ENCODE results near the gene SLC27A1. TPM values are rescaled to one million over a fixed set of nuclear protein-coding genes. Genes with fewer than 3 reads are reported as not detected.
A peak's percentile ranks its signal among the peaks of the same experiment; 100 is the strongest.

The SLC27A1 gene
- total RNA-seq, 2 experiments from 2014 or later: 1.5 to 2.1 TPM

DNA sequence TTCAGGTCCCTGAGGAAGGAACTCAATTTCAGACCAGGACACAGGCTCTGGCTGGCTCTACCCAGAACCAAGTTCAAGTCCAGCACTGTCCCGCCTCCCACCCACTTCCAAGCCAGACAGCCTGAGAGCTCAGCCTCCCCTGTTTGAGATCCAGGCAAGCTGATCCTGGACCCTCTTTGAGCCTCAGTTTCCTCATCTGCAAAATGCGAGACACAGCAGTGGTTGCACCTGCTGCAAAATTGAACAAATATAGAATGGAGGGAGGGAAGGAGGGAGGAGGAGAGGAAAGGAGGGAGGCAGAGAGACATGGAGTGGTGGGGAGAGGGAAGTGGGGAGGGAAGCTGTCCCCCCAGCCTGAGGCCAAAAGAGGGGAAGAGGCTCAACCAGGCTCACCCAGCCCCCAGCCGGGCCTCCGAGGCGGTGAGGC is 22.6 kb upstream of the SLC27A1 start:
- no peak overlapping the region for H3K4me3 Mint-ChIP-seq
- no peak overlapping the region for H3K27ac Mint-ChIP-seq
- no peaks in the 10 kb centered on the region for H3K9me3 Mint-ChIP-seq (ENCODE audit: low read depth)
- ATAC-seq: no peak
- H3K36me3 Mint-ChIP-seq: no peaks in the 10 kb centered on the region
- no peak for DNase-seq
- CTCF ChIA-PET: interaction anchor here (1.1 to 1.3 kb wide), 4 partner anchors 18 to 126 kb away, joined by 3 to 4 read pairs (median 4); no protein-coding TSS in a partner anchor
- H3K4me1 Mint-ChIP-seq: peaks cover 22% of the 10 kb centered on the region
- peaks cover 17% of the 10 kb centered on the region for H3K27me3 Mint-ChIP-seq

DNA sequence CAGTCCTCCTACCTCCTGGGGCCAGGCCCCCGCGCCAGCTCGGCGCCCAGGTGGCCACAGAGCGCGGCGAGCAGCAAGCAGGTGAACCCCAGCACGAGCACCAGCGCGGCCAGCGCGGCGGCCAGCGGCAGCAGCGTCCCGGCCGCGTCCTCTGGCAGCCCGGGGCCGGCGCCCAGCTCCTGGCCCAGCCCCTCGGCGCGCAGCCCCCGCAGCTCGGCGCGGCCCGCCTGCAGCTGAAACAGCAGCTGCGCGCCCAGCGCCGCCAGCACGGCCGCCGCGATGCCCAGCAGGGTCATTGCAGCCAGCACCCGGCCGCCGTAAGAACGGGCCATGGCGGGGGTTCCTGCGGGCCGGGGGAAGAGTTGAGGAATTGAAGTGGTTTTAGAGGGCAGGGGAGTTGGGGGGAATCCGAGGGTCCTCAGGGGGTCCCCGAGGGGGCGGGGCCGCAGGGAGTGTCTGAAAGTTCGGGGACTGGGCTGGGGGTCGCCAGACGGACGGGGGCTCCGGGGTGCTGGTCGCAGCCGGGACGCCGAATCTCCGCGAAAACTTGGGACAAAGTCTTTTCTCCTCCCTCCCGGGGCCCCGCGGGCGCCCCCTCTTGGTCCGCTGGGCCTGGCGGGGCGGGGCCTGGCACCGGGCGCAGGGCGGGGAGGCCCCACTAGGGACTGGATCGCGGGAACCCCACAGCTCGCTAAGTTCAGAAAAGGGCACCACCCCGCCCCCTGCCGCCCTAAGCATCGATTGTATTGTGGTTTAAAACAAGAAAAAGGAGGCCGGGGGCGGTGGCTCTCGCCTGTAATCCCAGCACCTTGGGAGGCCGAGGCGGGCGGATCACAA is 22.0 kb upstream of the SLC27A1 start, which contains the start of gene TMEM221:
Gene TMEM221 (minus strand): TSS at position 538 of the 837 bp plus-strand sequence. CDS start 206 bp downstream, at position 332.
- Mint-ChIP-seq H3K9me3 (ENCODE audit: low read depth) (no peaks in the 10 kb centered on the region), H3K4me1 (peaks cover 22% of the 10 kb centered on the region), H3K36me3 (no peaks in the 10 kb centered on the region), H3K27ac (no peak within 1 kb of the TSS), H3K4me3 (no peak within 1 kb of the TSS), H3K27me3 (peaks cover 17% of the 10 kb centered on the region)
- CTCF ChIA-PET: interaction anchor here (0.8 to 1.9 kb wide), 8 partner anchors 17 to 126 kb away, joined by 3 to 6 read pairs (median 4); partner anchors contain the start of gene PGLS
- DNase-seq: peak; percentile 59
- peak; percentile 57 for ATAC-seq

DNA sequence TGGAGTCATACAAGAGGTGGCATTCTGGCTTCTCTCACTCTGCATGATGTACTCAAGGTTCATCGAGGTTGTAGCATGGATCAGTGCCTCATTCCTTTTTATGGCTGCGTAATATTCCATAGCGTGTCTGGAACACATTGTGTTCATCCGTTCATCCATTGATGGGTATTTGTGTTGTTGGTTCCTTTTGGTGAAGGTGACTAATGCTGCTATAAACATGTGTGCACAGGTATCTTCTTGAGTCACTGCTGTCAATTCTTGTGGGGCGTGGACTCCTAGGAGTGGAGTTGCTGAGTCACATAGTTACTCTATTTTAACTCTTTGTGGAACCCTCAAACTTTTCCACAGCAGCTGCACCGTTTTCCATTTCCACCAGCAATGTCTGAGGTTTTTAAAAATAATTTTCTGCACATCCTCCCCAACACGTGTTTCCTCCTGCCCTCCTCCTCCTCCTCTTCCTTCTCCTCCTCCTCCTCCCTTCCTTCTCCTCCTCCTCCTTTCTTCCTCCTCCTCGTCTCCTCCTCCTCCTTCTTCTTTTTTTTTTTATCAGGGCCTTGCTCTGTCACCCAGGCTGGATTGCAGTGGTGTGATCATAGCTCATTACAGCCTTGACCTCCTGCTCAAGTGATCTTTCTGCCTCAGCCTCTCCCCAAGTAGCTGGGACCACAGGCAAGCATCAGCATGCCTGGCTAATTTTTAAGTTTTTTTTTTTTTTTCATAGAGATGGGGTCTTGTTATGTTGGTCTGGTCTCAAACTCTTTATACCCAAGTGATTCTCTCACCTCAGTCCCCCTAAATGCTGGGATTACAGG is 19.9 kb upstream of the SLC27A1 start:
- CTCF ChIA-PET: interaction anchor here (0.7 to 1.1 kb wide), 3 partner anchors 9 to 695 kb away, joined by 3 read pairs; no protein-coding TSS in a partner anchor
- Mint-ChIP-seq H3K27ac (no peak overlapping the region), H3K27me3 (peaks cover 33% of the 10 kb centered on the region), H3K4me3 (no peak overlapping the region), H3K4me1 (peaks cover 22% of the 10 kb centered on the region), H3K36me3 (no peaks in the 10 kb centered on the region), H3K9me3 (ENCODE audit: low read depth) (no peaks in the 10 kb centered on the region)
- ATAC-seq (peak; percentile 80), DNase-seq (peak; percentile 75)

DNA sequence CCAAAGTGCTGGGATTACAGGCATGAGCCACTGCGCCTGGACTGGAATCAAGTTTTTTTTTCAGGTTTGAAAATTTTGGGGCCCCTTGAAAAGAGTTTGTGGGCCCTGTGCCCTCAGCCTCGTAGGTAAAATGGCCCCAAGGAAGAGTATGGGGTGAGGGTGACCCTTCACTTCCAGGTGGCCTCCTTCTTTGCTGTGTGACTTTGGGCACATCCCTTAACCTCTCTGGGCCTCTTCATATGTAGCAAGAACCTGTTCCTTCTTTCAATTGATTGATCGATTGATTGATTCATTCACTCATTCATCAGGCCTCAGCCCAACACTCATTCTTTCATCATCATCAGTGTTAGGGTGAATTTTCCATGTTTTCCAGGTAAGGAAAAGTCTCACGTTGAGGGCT is 18.5 kb upstream of the SLC27A1 start:
- Mint-ChIP-seq H3K27me3 (peaks cover 45% of the 10 kb centered on the region), H3K36me3 (no peaks in the 10 kb centered on the region), H3K9me3 (ENCODE audit: low read depth) (no peaks in the 10 kb centered on the region), H3K4me3 (no peak overlapping the region), H3K27ac (no peak overlapping the region), H3K4me1 (peaks cover 22% of the 10 kb centered on the region)
- ATAC-seq (no peak), DNase-seq (no peak)
- CTCF ChIA-PET: interaction anchor here (1.1 to 1.6 kb wide), 3 partner anchors 14 to 122 kb away, joined by 3 to 4 read pairs (median 3); no protein-coding TSS in a partner anchor

DNA sequence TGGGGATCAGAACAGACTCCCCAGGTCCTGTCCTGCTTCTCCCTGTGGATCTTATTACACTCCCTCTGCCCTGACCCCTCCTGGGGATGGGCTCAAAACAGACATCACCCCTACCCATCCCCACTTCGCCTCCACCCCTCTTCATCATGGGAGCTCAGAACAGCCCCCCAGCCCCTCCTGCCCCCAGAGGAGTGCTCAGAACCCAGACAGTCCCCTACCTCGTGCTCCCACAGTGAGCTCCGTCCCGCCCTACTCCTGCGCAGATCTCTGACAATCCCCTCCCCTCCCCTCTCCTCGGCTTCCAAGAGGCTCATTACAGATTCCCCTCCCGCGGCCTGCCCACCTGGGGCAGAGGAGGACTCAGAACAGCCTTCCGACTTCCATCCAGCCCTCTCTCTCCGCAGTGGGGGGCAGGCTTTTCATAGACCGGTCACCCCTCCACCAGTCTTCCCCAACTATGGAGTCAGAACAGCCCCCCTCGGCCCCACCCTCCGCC is 15.7 kb upstream of the SLC27A1 start:
- H3K27me3 Mint-ChIP-seq: peaks cover 45% of the 10 kb centered on the region

DNA sequence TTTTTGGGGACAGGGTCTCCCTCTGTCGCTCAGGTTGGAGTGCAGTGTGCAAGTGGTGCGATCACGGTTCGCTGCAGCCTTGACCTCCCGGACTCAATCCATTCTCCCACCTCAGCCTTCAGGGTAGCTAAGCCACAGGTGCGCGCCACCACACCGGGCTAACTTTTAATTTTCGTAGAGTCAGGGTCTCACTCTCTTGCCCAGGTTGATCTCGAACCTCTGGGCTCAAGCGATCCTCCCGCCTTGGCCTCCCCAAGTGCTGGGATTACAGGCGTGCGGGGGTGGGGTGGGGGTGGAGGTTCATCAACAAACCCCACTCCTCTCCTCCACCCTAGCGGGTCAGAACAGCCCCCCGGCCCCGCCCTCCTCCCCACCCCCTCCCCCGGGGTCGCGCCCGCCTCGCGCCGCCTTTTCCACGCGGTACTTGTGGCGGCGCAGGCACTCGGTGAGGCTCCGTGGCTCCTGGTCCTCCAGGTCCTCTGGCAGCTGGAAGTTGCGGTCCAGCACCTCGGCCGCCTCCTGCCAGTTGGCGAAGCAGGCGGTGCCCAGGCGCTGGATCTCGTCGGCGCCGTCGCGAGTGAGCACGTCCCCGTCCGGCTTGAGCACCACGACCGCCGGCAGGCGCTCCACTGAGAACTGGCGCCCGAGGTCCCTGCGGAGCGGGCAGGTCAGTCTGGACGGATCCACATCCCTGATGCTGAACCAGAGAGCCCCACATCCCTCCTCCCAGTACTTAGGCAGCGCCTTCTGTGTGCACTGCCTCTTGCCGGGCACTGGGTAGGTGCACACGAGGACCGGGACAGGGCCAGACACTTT is 14.8 kb upstream of the SLC27A1 start:
- DNase-seq (no peak), ATAC-seq (no peak)
- no peaks in the 10 kb centered on the region for H3K9me3 Mint-ChIP-seq (ENCODE audit: low read depth)
- peaks cover 38% of the 10 kb centered on the region for H3K27me3 Mint-ChIP-seq
- CTCF ChIA-PET: interaction anchor here (1.1 to 2.1 kb wide), 4 partner anchors 11 to 151 kb away, joined by 3 to 7 read pairs (median 4); no protein-coding TSS in a partner anchor
- H3K4me3 Mint-ChIP-seq: no peak overlapping the region
- H3K27ac Mint-ChIP-seq: no peak overlapping the region
- no peaks in the 10 kb centered on the region for H3K36me3 Mint-ChIP-seq
- H3K4me1 Mint-ChIP-seq: peaks cover 8% of the 10 kb centered on the region

More for the DNA sequence above, 15.7 kb upstream of the SLC27A1 start:
- Mint-ChIP-seq H3K9me3 (ENCODE audit: low read depth) (no peaks in the 10 kb centered on the region), H3K36me3 (no peaks in the 10 kb centered on the region), H3K27ac (no peak overlapping the region), H3K4me1 (peaks cover 16% of the 10 kb centered on the region), H3K4me3 (no peak overlapping the region)
- CTCF ChIA-PET: interaction anchor here (0.7 to 1.4 kb wide), 8 partner anchors 11 to 168 kb away, joined by 3 to 7 read pairs (median 4); no protein-coding TSS in a partner anchor
- ATAC-seq (no peak), DNase-seq (no peak)

DNA sequence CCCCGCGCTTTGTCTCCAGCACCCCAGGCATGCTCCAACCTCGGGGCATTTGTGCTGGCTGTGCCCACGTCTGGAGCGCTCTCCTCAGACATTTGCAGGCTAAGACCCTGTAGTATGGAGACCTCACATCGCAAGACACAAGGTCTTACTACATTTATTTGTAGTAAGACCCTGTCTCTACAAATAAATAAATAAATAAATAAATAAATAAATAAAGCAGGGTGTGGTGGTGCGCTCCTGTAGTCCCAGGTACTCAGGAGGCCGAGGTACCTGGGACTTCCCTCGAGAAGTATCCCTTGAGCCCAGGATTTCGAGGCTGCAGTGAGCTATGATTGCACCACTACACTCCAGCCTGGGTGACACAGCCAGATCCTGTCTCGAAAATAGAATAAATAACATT is 14.2 kb upstream of the SLC27A1 start:
- H3K27ac Mint-ChIP-seq: no peak overlapping the region
- peaks cover 4% of the 10 kb centered on the region for H3K4me1 Mint-ChIP-seq
- CTCF ChIA-PET: interaction anchor here (2.1 kb wide), 1 partner anchor 15 kb away, joined by 6 read pairs; no protein-coding TSS in a partner anchor
- H3K27me3 Mint-ChIP-seq: peaks cover 38% of the 10 kb centered on the region
- H3K36me3 Mint-ChIP-seq: no peaks in the 10 kb centered on the region
- ATAC-seq: no peak
- H3K9me3 Mint-ChIP-seq (ENCODE audit: low read depth): no peaks in the 10 kb centered on the region
- DNase-seq: no peak
- no peak overlapping the region for H3K4me3 Mint-ChIP-seq

DNA sequence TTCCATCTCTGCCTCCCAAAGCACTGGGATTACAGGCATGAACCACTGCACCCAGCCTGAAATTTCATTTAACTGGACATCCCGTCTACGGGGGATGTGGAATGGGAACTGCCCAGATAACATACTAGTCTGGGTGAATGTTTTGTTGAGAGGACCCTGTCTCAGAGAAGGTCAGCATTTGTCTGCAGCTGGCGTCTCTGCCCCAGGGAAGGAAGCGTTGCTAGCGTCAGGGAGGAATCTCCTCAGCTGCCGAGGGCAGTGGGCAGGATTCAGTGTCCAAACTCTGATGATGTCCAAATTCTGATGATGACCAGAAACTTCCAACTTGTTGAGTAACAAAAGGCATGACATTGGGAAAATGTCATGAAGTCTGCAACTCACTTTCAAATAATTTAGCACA is 12.7 kb upstream of the SLC27A1 start:
- Mint-ChIP-seq H3K27me3 (peaks cover 38% of the 10 kb centered on the region), H3K4me1 (no peaks in the 10 kb centered on the region), H3K36me3 (no peaks in the 10 kb centered on the region), H3K4me3 (no peak overlapping the region), H3K27ac (no peak overlapping the region), H3K9me3 (ENCODE audit: low read depth) (no peaks in the 10 kb centered on the region)
- CTCF ChIA-PET: interaction anchor here (2.1 kb wide), 1 partner anchor 16 kb away, joined by 6 read pairs; no protein-coding TSS in a partner anchor
- DNase-seq: no peak
- no peak for ATAC-seq

DNA sequence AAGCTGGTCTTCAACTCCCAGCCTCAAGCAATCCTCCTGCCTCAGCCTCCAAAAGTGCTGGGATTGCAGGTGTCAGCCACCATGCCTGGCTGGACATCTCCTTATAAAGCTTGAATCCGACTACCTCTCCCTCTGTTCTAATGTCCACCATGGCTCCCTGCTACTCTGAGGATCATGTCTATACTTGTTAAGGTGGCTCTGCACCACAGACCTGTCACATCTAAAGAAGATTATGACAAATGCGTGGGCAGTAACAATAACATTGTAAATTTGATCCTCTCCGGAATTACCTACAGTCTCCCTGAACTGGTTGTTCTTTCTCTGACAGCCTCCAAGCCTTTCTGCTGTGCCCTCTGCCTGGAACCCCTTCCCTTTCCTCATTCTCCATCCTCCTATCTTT is 11.4 kb upstream of the SLC27A1 start:
- Mint-ChIP-seq H3K27me3 (peaks cover 32% of the 10 kb centered on the region), H3K27ac (no peak overlapping the region), H3K9me3 (ENCODE audit: low read depth) (no peaks in the 10 kb centered on the region), H3K4me3 (no peak overlapping the region), H3K36me3 (no peaks in the 10 kb centered on the region), H3K4me1 (no peaks in the 10 kb centered on the region)
- CTCF ChIA-PET: interaction anchor here (1.0 to 1.3 kb wide), 3 partner anchors 30 to 114 kb away, joined by 3 read pairs; no protein-coding TSS in a partner anchor
- no peak for ATAC-seq
- DNase-seq: no peak

DNA sequence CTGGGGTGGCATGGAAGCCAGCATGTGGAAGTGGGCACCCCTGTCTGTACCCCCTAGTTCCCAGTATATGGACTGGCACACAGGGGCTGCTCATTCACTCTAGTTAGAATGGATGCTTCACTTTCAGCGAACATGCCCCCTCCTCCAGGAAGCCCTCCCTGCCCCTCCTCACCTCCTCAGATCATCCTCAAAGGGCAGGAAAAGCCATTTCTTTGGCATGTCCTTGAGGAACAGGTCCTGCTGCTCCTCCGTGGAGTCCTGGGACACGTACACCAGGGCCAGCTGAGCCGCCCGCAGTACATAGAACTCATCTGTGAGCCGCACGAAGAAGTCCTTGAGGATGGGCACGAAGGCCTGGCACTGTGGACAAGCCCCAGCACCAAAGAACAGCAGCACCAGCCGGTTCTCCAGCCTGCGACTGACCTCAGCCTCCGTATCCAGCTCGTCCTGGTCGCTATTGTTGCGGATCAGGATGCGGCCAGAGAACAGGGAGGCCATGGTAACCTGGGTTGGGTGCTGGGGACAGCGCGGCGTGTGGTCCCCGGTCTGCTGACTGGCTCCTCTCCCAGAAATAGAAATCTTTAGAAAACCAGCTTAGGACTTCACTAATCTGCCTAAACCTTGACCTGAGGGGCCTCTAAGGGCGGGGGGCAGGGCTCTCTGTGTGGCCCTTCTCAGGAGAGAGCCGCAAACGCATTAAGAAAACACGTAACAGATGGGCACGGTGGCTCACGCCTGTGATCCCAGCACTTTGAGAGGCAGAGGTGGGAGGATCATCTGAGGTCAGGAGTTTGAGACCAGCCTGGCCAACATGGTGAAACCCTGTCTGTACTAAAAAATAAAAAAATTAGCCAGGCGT is 9.7 kb upstream of the SLC27A1 start, which contains the start of gene NXNL1:
Gene NXNL1 (minus strand): TSS at position 555 of the 859 bp plus-strand sequence. CDS start 57 bp downstream, at position 498.
- ATAC-seq: no peak
- H3K36me3 Mint-ChIP-seq: no peaks in the 10 kb centered on the region
- no peak within 1 kb of the TSS for H3K27ac Mint-ChIP-seq
- no peaks in the 10 kb centered on the region for H3K4me1 Mint-ChIP-seq
- no peak for DNase-seq
- no peaks in the 10 kb centered on the region for H3K9me3 Mint-ChIP-seq (ENCODE audit: low read depth)
- peaks cover 21% of the 10 kb centered on the region for H3K27me3 Mint-ChIP-seq
- CTCF ChIA-PET: no interaction called here
- H3K4me3 Mint-ChIP-seq: no peak within 1 kb of the TSS

DNA sequence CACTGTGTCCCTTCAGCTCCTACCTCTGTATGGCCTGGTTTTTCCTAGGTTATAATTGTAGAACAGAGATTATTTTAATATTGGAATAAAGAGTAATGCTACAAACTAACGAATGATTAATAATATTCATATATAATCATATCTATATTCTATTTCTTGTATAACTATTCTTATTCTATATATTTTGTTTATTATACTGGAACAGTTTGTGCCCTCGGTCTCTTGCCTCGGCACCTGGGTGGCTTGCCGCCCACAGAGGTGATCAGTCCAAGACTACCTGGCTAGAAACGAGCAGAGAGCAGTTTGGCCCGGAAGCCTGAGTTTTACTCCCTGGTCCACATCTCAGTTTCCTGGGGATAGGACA is 3.9 kb upstream of the SLC27A1 start:
- CTCF ChIA-PET: interaction anchor here (0.5 to 3.5 kb wide), 24 partner anchors 10 to 1122 kb away, joined by 3 to 28 read pairs (median 5); partner anchors contain the start of genes BABAM1, BST2, MRPL34 and MVB12A
- no peak for ATAC-seq
- Mint-ChIP-seq H3K36me3 (no peaks in the 10 kb centered on the region), H3K4me1 (peaks cover 12% of the 10 kb centered on the region), H3K9me3 (ENCODE audit: low read depth) (no peaks in the 10 kb centered on the region), H3K27me3 (peaks cover 11% of the 10 kb centered on the region), H3K27ac (no peak overlapping the region), H3K4me3 (no peak overlapping the region)
- DNase-seq: no peak

All from activated CD8-positive, alpha-beta memory T cell treated with anti-CD3 and anti-CD28 coated beads, Interleukin-2, amount 10 ng/mL, durations not matched to agents 7 days and 5 days (primary cell).